Activated CD8-positive, alpha-beta T cell treated with anti-CD3 and anti-CD28 coated beads for 36 hours (primary cell): ENCODE data around the gene RELN. TPM values are rescaled to one million over a fixed set of nuclear protein-coding genes. Genes with fewer than 3 reads are reported as not detected.

Experiments used
- ATAC-seq: fragments of 200-7000 bp; cut with Tn5 transposase; one replicate; pipeline ENCODE4 v1.10.0; 2021; ENCODE audit warnings: mild to moderate bottlenecking, moderate library complexity
- CTCF ChIA-PET: fragments of 350-600 bp; sonication (Branson Sonifier 250); formaldehyde crosslinking; loops from one replicate; lab custom pipeline; 2021; ENCODE audit warnings: antibody characterized with exemption; lab: Charles Lee
- POLR2A ChIA-PET: fragments of 350-600 bp; sonication (Branson Sonifier 250); formaldehyde crosslinking; loops from one replicate; lab custom pipeline; 2021; ENCODE audit warnings: antibody characterized with exemption; lab: Charles Lee
- DNase-seq: peaks from one replicate; pipeline ENCODE4 v3.0.0-alpha.2; 2020
- H3K27ac Mint-ChIP-seq: one replicate; pipeline ENCODE4 v1.8.0; 2021; ENCODE audit warnings: mild to moderate bottlenecking, mixed read lengths
- H3K27me3 Mint-ChIP-seq: one replicate; pipeline ENCODE4 v1.8.0; 2021; ENCODE audit warnings: mixed read lengths
- H3K36me3 Mint-ChIP-seq: one replicate; pipeline ENCODE4 v1.8.0; 2021; ENCODE audit warnings: low read depth, mixed read lengths
- H3K4me1 Mint-ChIP-seq: one replicate; pipeline ENCODE4 v1.8.0; 2021; ENCODE audit warnings: low read depth, mixed read lengths
- H3K4me3 Mint-ChIP-seq: one replicate; pipeline ENCODE4 v1.8.0; 2021; ENCODE audit warnings: mild to moderate bottlenecking, moderate library complexity, mixed read lengths
- H3K9me3 Mint-ChIP-seq: one replicate; pipeline ENCODE4 v1.8.0; 2021; ENCODE audit warnings: mixed read lengths
- intact Hi-C: fragments of 100-400 bp; cut with micrococcal nuclease; formaldehyde crosslinking; loops from one replicate; pipeline ENCODE4 v1.10.0; 2022
- total RNA-seq, 2 experiments: library from RNA; stranded (reverse); gene quantifications; one replicate each; pipeline ENCODE4 v1.2.3, GENCODE V29; 2021
- TF ChIP-seq, protein P1 (sequence below): fragments of 200-600 bp; IDR thresholded peaks from one replicate; pipeline ENCODE4 v1.8.0; 2022; ENCODE audit warnings: antibody characterized with exemption, mild to moderate bottlenecking

Gene RELN
- total RNA-seq, 2 experiments from 2014 or later, result not detected

DNA sequence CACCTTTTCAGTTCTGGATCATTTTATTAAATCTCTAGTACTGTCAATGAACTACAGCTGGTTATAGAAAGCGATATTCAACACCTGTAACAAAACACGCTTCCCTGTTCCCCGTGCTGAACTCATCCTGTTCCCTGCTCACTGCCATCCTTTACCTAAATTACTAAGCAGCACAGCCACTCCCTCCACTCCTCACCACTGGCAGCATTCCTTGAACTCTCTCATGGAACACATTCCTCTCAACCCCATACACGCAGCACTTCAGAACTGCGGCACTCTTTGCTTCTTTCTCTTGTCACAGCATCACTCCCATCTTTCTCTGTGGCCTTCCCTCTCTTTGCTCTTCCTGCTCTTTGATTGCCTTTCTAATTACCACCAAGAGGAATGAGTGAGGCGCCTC lies 27.4 kb downstream of the RELN start:
- Mint-ChIP-seq H3K27me3 (peaks cover 12% of the 10 kb centered on the region), H3K27ac (no peak overlapping the region), H3K4me3 (no peak overlapping the region), H3K4me1 (no peaks in the 10 kb centered on the region), H3K36me3 (no peaks in the 10 kb centered on the region), H3K9me3 (no peaks in the 10 kb centered on the region)
- CTCF ChIA-PET, result no interaction called here
- POLR2A ChIA-PET, result no interaction called here
- DNase-seq (no peak), ATAC-seq (no peak)
- intact Hi-C loops, result no loop called here
- TF ChIP-seq, protein P1, sequence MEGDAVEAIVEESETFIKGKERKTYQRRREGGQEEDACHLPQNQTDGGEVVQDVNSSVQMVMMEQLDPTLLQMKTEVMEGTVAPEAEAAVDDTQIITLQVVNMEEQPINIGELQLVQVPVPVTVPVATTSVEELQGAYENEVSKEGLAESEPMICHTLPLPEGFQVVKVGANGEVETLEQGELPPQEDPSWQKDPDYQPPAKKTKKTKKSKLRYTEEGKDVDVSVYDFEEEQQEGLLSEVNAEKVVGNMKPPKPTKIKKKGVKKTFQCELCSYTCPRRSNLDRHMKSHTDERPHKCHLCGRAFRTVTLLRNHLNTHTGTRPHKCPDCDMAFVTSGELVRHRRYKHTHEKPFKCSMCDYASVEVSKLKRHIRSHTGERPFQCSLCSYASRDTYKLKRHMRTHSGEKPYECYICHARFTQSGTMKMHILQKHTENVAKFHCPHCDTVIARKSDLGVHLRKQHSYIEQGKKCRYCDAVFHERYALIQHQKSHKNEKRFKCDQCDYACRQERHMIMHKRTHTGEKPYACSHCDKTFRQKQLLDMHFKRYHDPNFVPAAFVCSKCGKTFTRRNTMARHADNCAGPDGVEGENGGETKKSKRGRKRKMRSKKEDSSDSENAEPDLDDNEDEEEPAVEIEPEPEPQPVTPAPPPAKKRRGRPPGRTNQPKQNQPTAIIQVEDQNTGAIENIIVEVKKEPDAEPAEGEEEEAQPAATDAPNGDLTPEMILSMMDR, result no peak

DNA sequence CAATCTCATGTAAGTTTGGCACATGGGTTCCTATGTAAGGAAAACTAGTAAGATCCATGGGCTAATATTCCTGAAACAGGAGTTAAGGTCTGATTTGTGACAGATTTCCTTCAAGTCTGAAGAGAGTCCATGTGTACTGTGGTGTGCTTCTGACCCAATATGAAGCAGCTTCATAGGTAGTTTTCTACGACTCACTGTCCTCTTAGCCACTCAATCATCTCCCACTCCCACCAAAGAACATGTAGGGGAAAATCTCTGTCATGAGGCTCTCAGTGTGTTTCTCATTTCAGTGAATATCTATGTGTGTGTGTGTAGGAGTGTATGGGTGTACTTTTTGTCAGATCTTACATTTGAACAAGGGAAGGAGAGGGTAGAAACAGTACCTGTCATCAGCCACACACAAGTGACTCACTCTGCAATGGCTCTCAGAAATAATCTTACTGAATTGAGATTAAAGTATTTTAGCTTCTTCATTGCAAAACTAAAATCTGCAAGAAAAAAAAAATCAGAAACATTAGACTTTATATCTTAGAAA lies 31.1 kb downstream of the RELN start:
- TF ChIP-seq, protein P1, result no peak
- intact Hi-C loops, result no loop called here
- Mint-ChIP-seq H3K27ac (no peak overlapping the region), H3K36me3 (no peaks in the 10 kb centered on the region), H3K27me3 (peaks cover 12% of the 10 kb centered on the region), H3K4me3 (no peak overlapping the region), H3K4me1 (no peaks in the 10 kb centered on the region), H3K9me3 (no peaks in the 10 kb centered on the region)
- no peak for DNase-seq
- POLR2A ChIA-PET, result no interaction called here
- CTCF ChIA-PET, result no interaction called here
- ATAC-seq, result peak; percentile 60

DNA sequence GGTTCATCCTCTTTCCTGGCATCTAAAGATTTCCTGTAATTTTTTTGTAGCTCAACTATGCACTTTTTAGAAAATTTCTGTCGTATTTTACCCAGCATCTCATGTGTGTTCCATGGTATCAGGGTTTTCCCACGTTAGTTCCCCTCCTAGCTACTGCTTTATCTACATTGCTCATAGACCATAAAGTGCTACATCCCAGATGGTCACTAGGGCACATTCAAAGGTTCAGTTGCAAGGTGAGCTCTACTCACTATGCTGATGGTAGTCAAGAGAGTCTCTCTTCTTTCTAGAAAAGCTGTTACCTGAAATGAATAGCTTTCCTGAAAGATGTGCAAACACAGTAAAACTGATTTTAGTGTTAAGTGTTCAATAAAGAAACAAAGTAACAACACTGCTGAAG lies 33.5 kb downstream of the RELN start:
- Mint-ChIP-seq H3K27ac (no peak overlapping the region), H3K36me3 (no peaks in the 10 kb centered on the region), H3K4me3 (no peak overlapping the region), H3K4me1 (no peaks in the 10 kb centered on the region), H3K9me3 (no peaks in the 10 kb centered on the region), H3K27me3 (peaks cover 11% of the 10 kb centered on the region)
- ATAC-seq (no peak), DNase-seq (no peak)
- intact Hi-C loops, result no loop called here
- POLR2A ChIA-PET, result no interaction called here
- TF ChIP-seq, protein P1, result no peak
- CTCF ChIA-PET, result no interaction called here

DNA sequence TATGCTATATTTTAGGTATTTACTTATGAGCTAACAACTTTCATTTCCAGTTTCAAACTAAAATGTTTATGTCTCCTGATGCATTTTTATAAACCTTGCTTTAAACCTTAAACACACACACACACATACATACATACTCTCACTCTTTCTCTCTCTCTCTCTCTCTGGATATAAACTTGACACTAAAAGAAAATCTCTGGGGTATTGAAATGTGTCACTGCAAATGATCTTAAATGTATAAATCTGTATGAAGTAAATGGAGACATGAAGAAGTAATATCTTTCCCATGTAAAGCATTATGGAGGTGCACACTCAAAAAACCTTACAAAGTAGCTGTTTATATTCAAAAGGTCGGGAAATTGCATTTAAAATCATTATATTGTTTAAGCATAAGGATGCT lies 37.0 kb downstream of the RELN start:
- Mint-ChIP-seq H3K9me3 (no peaks in the 10 kb centered on the region), H3K27ac (no peak overlapping the region), H3K27me3 (peaks cover 6% of the 10 kb centered on the region), H3K4me3 (no peak overlapping the region), H3K36me3 (no peaks in the 10 kb centered on the region), H3K4me1 (no peaks in the 10 kb centered on the region)
- no peak for DNase-seq
- ChIA-PET POLR2A (no interaction called here), CTCF (no interaction called here)
- intact Hi-C loops, result no loop called here
- TF ChIP-seq, protein P1, result no peak
- ATAC-seq, result no peak

DNA sequence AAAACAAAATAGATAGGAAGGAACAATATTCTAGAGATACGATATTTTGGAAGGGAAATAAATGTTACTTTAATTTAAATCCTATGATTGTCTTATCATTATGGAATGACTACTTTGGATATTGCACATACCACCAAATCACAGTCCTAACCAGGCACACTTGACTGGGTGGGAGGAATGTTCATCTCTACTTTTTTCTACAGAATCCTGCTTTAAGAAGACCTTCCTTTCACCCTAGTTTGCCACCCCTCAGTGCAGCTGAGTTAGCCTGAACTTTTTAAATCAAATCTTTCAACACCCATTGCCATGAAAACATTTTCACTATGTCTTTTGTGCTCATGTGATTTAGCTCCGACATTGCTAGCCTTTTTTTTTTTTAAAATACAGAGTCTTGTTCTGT lies 38.1 kb downstream of the RELN start:
- POLR2A ChIA-PET, result no interaction called here
- ATAC-seq (no peak), DNase-seq (no peak)
- intact Hi-C loops, result no loop called here
- Mint-ChIP-seq H3K36me3 (no peaks in the 10 kb centered on the region), H3K27ac (no peak overlapping the region), H3K9me3 (no peaks in the 10 kb centered on the region), H3K4me3 (no peak overlapping the region), H3K4me1 (no peaks in the 10 kb centered on the region), H3K27me3 (peaks cover 6% of the 10 kb centered on the region)
- TF ChIP-seq, protein P1, result no peak
- CTCF ChIA-PET, result no interaction called here
